Tibial nerve (tissue), 4 donors: Measurements from ENCODE around the gene PFKM.

ENCODE experiments used
- EP300 ChIP-seq, 2 donors: sonication (generic); formaldehyde crosslinking; IDR thresholded peaks; one replicate each; pipeline ENCODE4 v1.6.1; 2017; ENCODE audit warnings: antibody characterized with exemption in 2 of 2, mild to moderate bottlenecking in 1 of 2
- POLR2A ChIP-seq, 2 donors: fragments of 450-650 bp; IDR thresholded peaks; one replicate each; pipeline ENCODE4 v1.6.1; 2017; ENCODE audit warnings: antibody characterized with exemption in 2 of 2, mild to moderate bottlenecking in 2 of 2, moderate library complexity in 2 of 2
- TF ChIP-seq, protein P1 (sequence below), 5 experiments: fragments of 200-600 bp in 3 of 5; fragments of 450-650 bp in 2 of 5; sonication (generic) in 3 of 5; IDR thresholded peaks; one replicate each; pipeline ENCODE4 v1.5.1; 2016 to 2019; ENCODE audit warnings: antibody characterized with exemption in 5 of 5, mild to moderate bottlenecking in 3 of 5, moderate library complexity in 2 of 5

DNA sequence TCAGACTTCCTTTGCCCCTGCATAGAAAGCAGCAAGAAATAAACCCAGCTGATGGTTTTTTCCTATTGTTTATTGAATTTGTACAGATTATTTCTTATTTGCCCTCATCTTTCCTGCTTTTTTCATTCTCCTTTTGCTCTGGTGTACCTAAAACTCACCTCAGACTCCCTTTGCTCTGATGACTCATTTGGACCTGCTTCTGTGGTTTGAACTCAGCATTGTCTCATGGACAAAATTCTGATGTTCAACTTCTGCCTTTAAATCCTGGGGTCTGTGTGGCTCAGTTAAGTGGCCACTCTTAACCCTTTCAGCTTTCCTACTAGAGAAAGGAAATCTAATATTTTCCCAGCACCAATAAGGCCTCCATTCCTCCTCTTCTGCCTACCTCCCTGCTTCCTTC is 9.7 kb upstream of the PFKM start:
- TF ChIP-seq, protein P1, sequence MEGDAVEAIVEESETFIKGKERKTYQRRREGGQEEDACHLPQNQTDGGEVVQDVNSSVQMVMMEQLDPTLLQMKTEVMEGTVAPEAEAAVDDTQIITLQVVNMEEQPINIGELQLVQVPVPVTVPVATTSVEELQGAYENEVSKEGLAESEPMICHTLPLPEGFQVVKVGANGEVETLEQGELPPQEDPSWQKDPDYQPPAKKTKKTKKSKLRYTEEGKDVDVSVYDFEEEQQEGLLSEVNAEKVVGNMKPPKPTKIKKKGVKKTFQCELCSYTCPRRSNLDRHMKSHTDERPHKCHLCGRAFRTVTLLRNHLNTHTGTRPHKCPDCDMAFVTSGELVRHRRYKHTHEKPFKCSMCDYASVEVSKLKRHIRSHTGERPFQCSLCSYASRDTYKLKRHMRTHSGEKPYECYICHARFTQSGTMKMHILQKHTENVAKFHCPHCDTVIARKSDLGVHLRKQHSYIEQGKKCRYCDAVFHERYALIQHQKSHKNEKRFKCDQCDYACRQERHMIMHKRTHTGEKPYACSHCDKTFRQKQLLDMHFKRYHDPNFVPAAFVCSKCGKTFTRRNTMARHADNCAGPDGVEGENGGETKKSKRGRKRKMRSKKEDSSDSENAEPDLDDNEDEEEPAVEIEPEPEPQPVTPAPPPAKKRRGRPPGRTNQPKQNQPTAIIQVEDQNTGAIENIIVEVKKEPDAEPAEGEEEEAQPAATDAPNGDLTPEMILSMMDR (IDR thresholded peaks at IDR 0.05) = no peak
- TF ChIP-seq POLR2A (IDR thresholded peaks at IDR 0.05) (no peak), EP300 (IDR thresholded peaks at IDR 0.05) (no peak)
